Keratinocyte (primary cell): Measurements from ENCODE around the gene KDM5C. TPM values are rescaled to one million over a fixed set of nuclear protein-coding genes. Genes with fewer than 3 reads are reported as not detected.

Source experiments
- DNase-seq: peaks from one replicate; pipeline ENCODE4 v3.0.0-alpha.2; 2011; ENCODE audit warnings: low read depth, missing footprints, low spot score
- FAIRE-seq: peaks from 2 replicates; lab custom pipeline; 2011; peaks lifted over from hg19 to GRCh38; lab: Jason Lieb, UNC
- H2AFZ ChIP-seq: 2 replicates; pipeline ENCODE4 v1.6.0; 2012; ENCODE audit warnings: low read length, control low read depth, inconsistent platforms; ENCODE audit not compliant: control insufficient read depth
- H3K27ac ChIP-seq: 2 replicates; pipeline ENCODE4 v1.5.1; 2011; ENCODE audit warnings: low read length; ENCODE audit not compliant: control insufficient read depth, insufficient read depth
- H3K27me3 ChIP-seq: 3 replicates; pipeline ENCODE4 v1.6.0; 2011; ENCODE audit warnings: low read length; ENCODE audit not compliant: control insufficient read depth, insufficient read depth; ENCODE audit errors: extremely low read depth
- H3K36me3 ChIP-seq, 2 experiments: 2 replicates in 1 of 2; 3 replicates in 1 of 2; pipeline ENCODE4 v1.5.1; 2011; ENCODE audit warnings: low read length in 2 of 2, mild to moderate bottlenecking in 1 of 2; ENCODE audit not compliant: control insufficient read depth in 2 of 2, insufficient read depth in 2 of 2; ENCODE audit errors: extremely low read depth in 1 of 2
- H3K4me1 ChIP-seq: 3 replicates; pipeline ENCODE4 v1.5.1; 2011; ENCODE audit warnings: low read length; ENCODE audit not compliant: control insufficient read depth, insufficient read depth; ENCODE audit errors: extremely low read depth
- H3K4me2 ChIP-seq: 3 replicates; pipeline ENCODE4 v1.6.0; 2011; ENCODE audit warnings: low read depth, low read length; ENCODE audit not compliant: control insufficient read depth, insufficient read depth; ENCODE audit errors: extremely low read depth
- H3K4me3 ChIP-seq, 3 experiments: fragments of 200-600 bp in 1 of 3; sonication (generic) in 1 of 3; 2 replicates in 2 of 3; 3 replicates in 1 of 3; pipeline ENCODE4 v1.5.1; 2011 to 2016; ENCODE audit warnings: low read length in 3 of 3, mild to moderate bottlenecking in 3 of 3, control low read depth in 2 of 3, inconsistent platforms in 1 of 3, low read depth in 1 of 3, mixed read lengths in 1 of 3, mixed run types in 1 of 3, moderate library complexity in 1 of 3; ENCODE audit not compliant: control insufficient read depth in 2 of 3, insufficient read depth in 2 of 3; ENCODE audit errors: extremely low read depth in 1 of 3
- H3K79me2 ChIP-seq: 2 replicates; pipeline ENCODE4 v1.6.0; 2012; ENCODE audit warnings: low read length; ENCODE audit not compliant: control insufficient read depth, insufficient read depth
- H3K9ac ChIP-seq: 3 replicates; pipeline ENCODE4 v1.6.0; 2011; ENCODE audit warnings: low read length; ENCODE audit not compliant: control insufficient read depth, insufficient read depth; ENCODE audit errors: extremely low read depth
- H3K9me1 ChIP-seq: 3 replicates; pipeline ENCODE4 v1.6.0; 2011; ENCODE audit warnings: low read length; ENCODE audit not compliant: control insufficient read depth, insufficient read depth; ENCODE audit errors: extremely low read depth
- H3K9me3 ChIP-seq: 2 replicates; pipeline ENCODE4 v1.5.1; 2012; ENCODE audit warnings: low read depth, low read length; ENCODE audit not compliant: control insufficient read depth
- H4K20me1 ChIP-seq: 3 replicates; pipeline ENCODE4 v1.6.0; 2011; ENCODE audit warnings: low read length; ENCODE audit not compliant: control insufficient read depth, insufficient read depth; ENCODE audit errors: extremely low read depth
- CTCF ChIP-seq, 3 experiments: IDR thresholded peaks in 1 of 3; conservative IDR thresholded peaks in 1 of 3; optimal IDR thresholded peaks in 1 of 3; 2 replicates in 2 of 3; 3 replicates in 1 of 3; pipeline versions ENCODE3 to v1.5.1; 2011; ENCODE audit warnings: low read length in 3 of 3, mild to moderate bottlenecking in 3 of 3, moderate library complexity in 2 of 3, control low read depth in 1 of 3, inconsistent platforms in 1 of 3; ENCODE audit not compliant: insufficient read depth in 2 of 3; ENCODE audit errors: extremely low read depth in 1 of 3
- EZH2 ChIP-seq: IDR thresholded peaks from one replicate; pipeline ENCODE4 v1.6.1; 2012; ENCODE audit warnings: inconsistent platforms, mild to moderate bottlenecking, low read length, moderate library complexity
- dilution Hi-C: fragments of 300-500 bp; cut with MboI; formaldehyde crosslinking; loops from one replicate; pipeline ENCODE4 v1.7.0; 2020; ENCODE audit warnings: low sequenced_read_pairs; ENCODE audit not compliant: extremely low pct_ligation_motif_present
- polyA plus RNA-seq, 5 experiments: library from polyadenylated mRNA; depleted of rRNA in 3 of 5; stranded (reverse) in 3 of 5; stranded (forward) in 1 of 5; unstranded in 1 of 5; fragments of >200 nt; gene quantifications; 1 replicate in 1 of 5; 2 replicates in 3 of 5; 3 replicates in 1 of 5; pipeline versions ENCODE4 v1.2.1 to v1.2.3, GENCODE V29; 2011 to 2012; ENCODE audit warnings: missing spikeins in 2 of 5, low read depth in 1 of 5, low replicate concordance in 1 of 5

The KDM5C gene
- polyA plus RNA-seq, 1 donor (not counting 4 experiments of a cell fraction or from before 2014, with no cell fraction given) = 46.0 TPM

DNA sequence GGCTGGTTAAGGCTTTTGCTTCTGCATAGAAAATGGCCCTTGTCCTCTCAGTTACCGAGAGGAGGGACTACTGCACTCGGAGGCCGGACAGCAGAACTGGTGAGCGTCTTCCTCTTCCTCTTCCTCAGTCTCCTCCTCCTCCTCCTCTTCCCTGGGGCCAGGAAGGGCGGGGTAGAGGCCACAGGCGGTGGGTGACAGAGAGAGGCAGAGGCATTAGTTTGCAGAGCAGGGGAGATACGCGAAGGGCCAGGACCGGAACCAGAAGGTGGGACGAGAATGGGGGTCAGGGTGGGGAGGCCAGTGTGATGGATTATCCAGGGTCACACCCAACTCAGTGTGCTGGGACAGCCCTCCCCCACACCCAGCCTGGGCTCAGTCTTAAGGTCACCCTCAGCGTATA lies 41.9 kb upstream of the KDM5C start:
- Histone ChIP-seq H3K36me3 (no peaks in the 10 kb centered on the region), H3K27me3 (peaks cover 7% of the 10 kb centered on the region), H3K27ac (no peak overlapping the region), H3K4me2 (no peak overlapping the region), H4K20me1 (no peaks in the 10 kb centered on the region), H3K9me3 (no peaks in the 10 kb centered on the region), H3K9me1 (no peaks in the 10 kb centered on the region), H3K9ac (no peak overlapping the region), H3K4me1 (peaks cover 37% of the 10 kb centered on the region), H3K4me3 (no peak overlapping the region), H2AFZ (no peak overlapping the region), H3K79me2 (no peaks in the 10 kb centered on the region)
- FAIRE-seq (no peak), DNase-seq (no peak)
- dilution Hi-C loops = no loop called here
- TF ChIP-seq CTCF (optimal IDR thresholded peaks at IDR 0.05 in 1 of 3, IDR thresholded peaks at IDR 0.05 in 1 of 3, conservative IDR thresholded peaks at IDR 0.05 in 1 of 3; ENCODE audit: extremely low read depth in 1 of 3, insufficient read depth in 2 of 3, low read length in 3 of 3) (no peak), EZH2 (no peak)

- H3K36me3 ChIP-seq = no peaks in the 10 kb centered on the region
- peaks cover 37% of the 10 kb centered on the region for H3K4me1 ChIP-seq
- no peak overlapping the region for H3K27ac ChIP-seq
- no peak for FAIRE-seq
- H4K20me1 ChIP-seq = no peaks in the 10 kb centered on the region
- no peak overlapping the region for H3K9ac ChIP-seq
- no peaks in the 10 kb centered on the region for H3K9me3 ChIP-seq
- no peaks in the 10 kb centered on the region for H3K9me1 ChIP-seq
- dilution Hi-C loops = no loop called here
- H2AFZ ChIP-seq = no peak overlapping the region
- H3K79me2 ChIP-seq = no peaks in the 10 kb centered on the region
- peak overlapping the region; percentile 22 for H3K4me2 ChIP-seq
- no peak overlapping the region for H3K4me3 ChIP-seq
- no peak for DNase-seq
- peaks cover 10% of the 10 kb centered on the region for H3K27me3 ChIP-seq
- no peak for TF ChIP-seq CTCF (optimal IDR thresholded peaks at IDR 0.05 in 1 of 3, IDR thresholded peaks at IDR 0.05 in 1 of 3, conservative IDR thresholded peaks at IDR 0.05 in 1 of 3; ENCODE audit: extremely low read depth in 1 of 3, insufficient read depth in 2 of 3, low read length in 3 of 3)
- TF ChIP-seq EZH2 = no peak
Measured at GRCh38 chrX:53265771-53266574, 41.0 kb upstream of the KDM5C start.
